Measurements from ENCODE around the gene SHC4. TPM values are rescaled to one million over a fixed set of nuclear protein-coding genes. Genes with fewer than 3 reads are reported as not detected.

Gene SHC4
- total RNA-seq, 1 donor from 2014 or later: 2.2 TPM

- Histone ChIP-seq H3K4me2 (peak within 1 kb of the TSS; percentile 96), H3K9me3 (ENCODE audit: low read depth) (no peaks in the 10 kb centered on the region), H3K36me3 (peaks cover 8% of the 10 kb centered on the region), H3K9ac (peak within 1 kb of the TSS; percentile 48), H2AFZ (replicated peaks) (peak within 1 kb of the TSS; percentile 54), H3K27me3 (no peaks in the 10 kb centered on the region), H3K4me3 (peak within 1 kb of the TSS; percentile 77), H3K79me2 (ENCODE audit: low read depth) (peaks cover 30% of the 10 kb centered on the region), H4K20me1 (ENCODE audit: low read depth) (peaks cover 23% of the 10 kb centered on the region), H3F3A (ENCODE audit: low read depth) (no peaks in the 10 kb centered on the region), H3K27ac (peak within 1 kb of the TSS; percentile 27), H3K4me1 (peaks cover 14% of the 10 kb centered on the region)
- Mint-ChIP-seq H3K4me1 (peaks cover 22% of the 10 kb centered on the region), H3K9me3 (no peaks in the 10 kb centered on the region), H3K36me3 (peaks cover 4% of the 10 kb centered on the region), H3K27ac (peak within 1 kb of the TSS; percentile 99), H3K27me3 (ENCODE audit: insufficient read depth, low read depth) (peaks cover 10% of the 10 kb centered on the region), H3K4me3 (peak within 1 kb of the TSS; percentile 99)
- TF ChIP-seq EZH2phosphoT487 (IDR thresholded peaks at IDR 0.05): no peak
- TF ChIP-seq CTCF (IDR thresholded peaks at IDR 0.05): no peak
- no peak for TF ChIP-seq EZH2 (IDR thresholded peaks at IDR 0.05)
- DNase-seq (ENCODE audit: low spot score): peak; percentile 98
Measured at GRCh38 chr15:48877630-48878595, 85.8 kb downstream of the SHC4 start, which contains the start of gene EID1. Gene EID1 (plus strand): TSS chr15:48878134. CDS start chr15:48878177, 43 bp downstream.

DNA sequence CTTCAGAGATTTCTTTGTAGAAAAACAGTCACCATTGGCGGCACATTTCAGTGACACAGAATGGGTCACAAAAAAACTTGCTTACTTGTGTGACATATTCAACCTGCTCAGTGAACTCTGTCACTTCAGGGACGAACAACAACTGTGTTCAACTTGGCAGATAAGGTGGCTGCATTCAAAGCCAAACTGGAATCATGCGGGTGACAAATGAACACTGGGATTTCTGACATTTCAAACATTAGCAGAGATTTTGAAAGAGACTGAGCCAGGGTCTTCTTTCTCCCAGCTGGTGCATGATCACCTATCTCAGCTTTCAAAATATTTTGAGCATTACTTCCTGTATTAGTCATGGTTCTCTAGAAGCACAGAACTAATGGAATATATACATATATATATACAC, 87.7 kb downstream of the SHC4 start:
- TF ChIP-seq EZH2phosphoT487 (IDR thresholded peaks at IDR 0.05) (no peak), EZH2 (IDR thresholded peaks at IDR 0.05) (no peak), CTCF (IDR thresholded peaks at IDR 0.05) (no peak)
- Histone ChIP-seq H3K4me1 (peaks cover 14% of the 10 kb centered on the region), H3K36me3 (peaks cover 8% of the 10 kb centered on the region), H3K9ac (no peak overlapping the region), H3K27ac (no peak overlapping the region), H3K4me3 (no peak overlapping the region), H3K79me2 (ENCODE audit: low read depth) (peaks cover 30% of the 10 kb centered on the region), H3K27me3 (peaks cover 5% of the 10 kb centered on the region), H3K4me2 (no peak overlapping the region), H2AFZ (replicated peaks) (no peak overlapping the region), H3K9me3 (ENCODE audit: low read depth) (no peaks in the 10 kb centered on the region), H4K20me1 (ENCODE audit: low read depth) (peaks cover 23% of the 10 kb centered on the region), H3F3A (ENCODE audit: low read depth) (no peaks in the 10 kb centered on the region)
- Mint-ChIP-seq H3K4me1 (peaks cover 22% of the 10 kb centered on the region), H3K27ac (no peak overlapping the region), H3K27me3 (ENCODE audit: insufficient read depth, low read depth) (peaks cover 10% of the 10 kb centered on the region), H3K36me3 (peaks cover 4% of the 10 kb centered on the region), H3K9me3 (no peaks in the 10 kb centered on the region), H3K4me3 (no peak overlapping the region)
- no peak for DNase-seq (ENCODE audit: low spot score)

- peaks cover 14% of the 10 kb centered on the region for H3K4me1 ChIP-seq
- H3K9me3 Mint-ChIP-seq: no peaks in the 10 kb centered on the region
- peaks cover 25% of the 10 kb centered on the region for H3K79me2 ChIP-seq (ENCODE audit: low read depth)
- no peak for DNase-seq (ENCODE audit: low spot score)
- H3K27me3 Mint-ChIP-seq (ENCODE audit: insufficient read depth, low read depth): peaks cover 10% of the 10 kb centered on the region
- H3F3A ChIP-seq (ENCODE audit: low read depth): no peaks in the 10 kb centered on the region
- H4K20me1 ChIP-seq (ENCODE audit: low read depth): peaks cover 19% of the 10 kb centered on the region
- H2AFZ ChIP-seq (replicated peaks): no peak overlapping the region
- H3K4me3 ChIP-seq: no peak overlapping the region
- H3K36me3 ChIP-seq: peaks cover 8% of the 10 kb centered on the region
- no peak overlapping the region for H3K4me2 ChIP-seq
- H3K9me3 ChIP-seq (ENCODE audit: low read depth): no peaks in the 10 kb centered on the region
- H3K27ac ChIP-seq: no peak overlapping the region
- no peak overlapping the region for H3K9ac ChIP-seq
- no peak overlapping the region for H3K27ac Mint-ChIP-seq
- no peak overlapping the region for H3K4me3 Mint-ChIP-seq
- peaks cover 8% of the 10 kb centered on the region for H3K27me3 ChIP-seq
- TF ChIP-seq EZH2 (IDR thresholded peaks at IDR 0.05) (no peak), EZH2phosphoT487 (IDR thresholded peaks at IDR 0.05) (no peak), CTCF (IDR thresholded peaks at IDR 0.05) (no peak)
- H3K4me1 Mint-ChIP-seq: peaks cover 17% of the 10 kb centered on the region
- H3K36me3 Mint-ChIP-seq: peaks cover 4% of the 10 kb centered on the region
Measured at GRCh38 chr15:48875241-48875960, 88.3 kb downstream of the SHC4 start.
